Mucosa of stomach (tissue), 1 donor: Measurements from ENCODE around the gene NEB.

Experiments used
- H3K27me3 ChIP-seq: one replicate; pipeline ENCODE4 v1.7.0; 2013; ENCODE audit warnings: mild to moderate bottlenecking, low read length; ENCODE audit not compliant: control insufficient read depth, insufficient read depth
- H3K36me3 ChIP-seq: one replicate; pipeline ENCODE4 v1.7.0; 2013; ENCODE audit warnings: low read length; ENCODE audit not compliant: control insufficient read depth, insufficient read depth
- H3K4me1 ChIP-seq: one replicate; pipeline ENCODE4 v1.7.0; 2013; ENCODE audit warnings: mild to moderate bottlenecking, low read length; ENCODE audit not compliant: control insufficient read depth, insufficient read depth
- H3K4me3 ChIP-seq: one replicate; pipeline ENCODE4 v1.7.0; 2013; ENCODE audit warnings: low read length
- H3K9ac ChIP-seq: one replicate; pipeline ENCODE4 v1.7.0; 2013; ENCODE audit warnings: mild to moderate bottlenecking, low read length, moderate library complexity
- H3K9me3 ChIP-seq: one replicate; pipeline ENCODE4 v1.7.0; 2013; ENCODE audit warnings: mild to moderate bottlenecking, low read length, moderate library complexity; ENCODE audit not compliant: control insufficient read depth
- donor health status: Pancreatic carcinoma.

NEB gene

GRCh38 chr2:151770995-151771394 is 36.7 kb upstream of the NEB start:
- Histone ChIP-seq H3K9ac (no peak overlapping the region), H3K9me3 (no peaks in the 10 kb centered on the region), H3K4me1 (peaks cover 5% of the 10 kb centered on the region), H3K36me3 (no peaks in the 10 kb centered on the region), H3K27me3 (no peaks in the 10 kb centered on the region), H3K4me3 (no peak overlapping the region)

GRCh38 chr2:151769606-151770005 is 35.3 kb upstream of the NEB start:
- Histone ChIP-seq H3K4me3 (no peak overlapping the region), H3K9ac (no peak overlapping the region), H3K27me3 (no peaks in the 10 kb centered on the region), H3K36me3 (no peaks in the 10 kb centered on the region), H3K9me3 (no peaks in the 10 kb centered on the region), H3K4me1 (no peaks in the 10 kb centered on the region)

GRCh38 chr2:151767536-151767935 is 33.3 kb upstream of the NEB start:
- no peak overlapping the region for H3K9ac ChIP-seq
- H3K27me3 ChIP-seq = no peaks in the 10 kb centered on the region

GRCh38 chr2:151766437-151767153 is 32.3 kb upstream of the NEB start:
- Histone ChIP-seq H3K27me3 (no peaks in the 10 kb centered on the region), H3K4me3 (no peak overlapping the region), H3K36me3 (no peaks in the 10 kb centered on the region), H3K9me3 (no peaks in the 10 kb centered on the region), H3K4me1 (no peaks in the 10 kb centered on the region), H3K9ac (no peak overlapping the region)

More at GRCh38 chr2:151767536-151767935, 33.3 kb upstream of the NEB start:
- H3K4me1 ChIP-seq = no peaks in the 10 kb centered on the region
- H3K4me3 ChIP-seq = no peak overlapping the region
- H3K9me3 ChIP-seq = no peaks in the 10 kb centered on the region
- H3K36me3 ChIP-seq = no peaks in the 10 kb centered on the region

- no peaks in the 10 kb centered on the region for H3K27me3 ChIP-seq
- no peaks in the 10 kb centered on the region for H3K9me3 ChIP-seq
- H3K9ac ChIP-seq = no peak overlapping the region
- H3K36me3 ChIP-seq = no peaks in the 10 kb centered on the region
- no peaks in the 10 kb centered on the region for H3K4me1 ChIP-seq
- no peak overlapping the region for H3K4me3 ChIP-seq
Observed at GRCh38 chr2:151765760-151766410, 31.6 kb upstream of the NEB start.

GRCh38 chr2:151762694-151763093 is 28.4 kb upstream of the NEB start:
- H3K4me3 ChIP-seq = no peak overlapping the region
- no peaks in the 10 kb centered on the region for H3K4me1 ChIP-seq
- H3K9ac ChIP-seq = no peak overlapping the region
- no peaks in the 10 kb centered on the region for H3K9me3 ChIP-seq
- no peaks in the 10 kb centered on the region for H3K36me3 ChIP-seq
- H3K27me3 ChIP-seq = no peaks in the 10 kb centered on the region

- no peaks in the 10 kb centered on the region for H3K36me3 ChIP-seq
- H3K27me3 ChIP-seq = no peaks in the 10 kb centered on the region
- H3K4me1 ChIP-seq = no peaks in the 10 kb centered on the region
- H3K4me3 ChIP-seq = no peak overlapping the region
- H3K9ac ChIP-seq = no peak overlapping the region
- H3K9me3 ChIP-seq = no peaks in the 10 kb centered on the region
Observed at GRCh38 chr2:151761687-151762086, 27.4 kb upstream of the NEB start.

- no peaks in the 10 kb centered on the region for H3K27me3 ChIP-seq
- H3K4me1 ChIP-seq = no peaks in the 10 kb centered on the region
- H3K36me3 ChIP-seq = no peaks in the 10 kb centered on the region
- no peak overlapping the region for H3K4me3 ChIP-seq
- H3K9me3 ChIP-seq = no peaks in the 10 kb centered on the region
- no peak overlapping the region for H3K9ac ChIP-seq
Observed at GRCh38 chr2:151761193-151761592, 26.9 kb upstream of the NEB start.

- no peak overlapping the region for H3K4me3 ChIP-seq
- H3K9ac ChIP-seq = no peak overlapping the region
- no peaks in the 10 kb centered on the region for H3K36me3 ChIP-seq
- H3K4me1 ChIP-seq = no peaks in the 10 kb centered on the region
- H3K27me3 ChIP-seq = no peaks in the 10 kb centered on the region
- no peaks in the 10 kb centered on the region for H3K9me3 ChIP-seq
Observed at GRCh38 chr2:151760139-151760650, 25.9 kb upstream of the NEB start.

- Histone ChIP-seq H3K4me1 (no peaks in the 10 kb centered on the region), H3K4me3 (no peak overlapping the region), H3K27me3 (no peaks in the 10 kb centered on the region), H3K9me3 (no peaks in the 10 kb centered on the region), H3K9ac (no peak overlapping the region), H3K36me3 (no peaks in the 10 kb centered on the region)
Observed at GRCh38 chr2:151758744-151759143, 24.5 kb upstream of the NEB start.

GRCh38 chr2:151757861-151758260 is 23.6 kb upstream of the NEB start:
- no peak overlapping the region for H3K4me3 ChIP-seq
- no peaks in the 10 kb centered on the region for H3K36me3 ChIP-seq
- no peak overlapping the region for H3K9ac ChIP-seq
- no peaks in the 10 kb centered on the region for H3K27me3 ChIP-seq
- H3K4me1 ChIP-seq = no peaks in the 10 kb centered on the region
- H3K9me3 ChIP-seq = no peaks in the 10 kb centered on the region

GRCh38 chr2:151756820-151757219 is 22.5 kb upstream of the NEB start:
- Histone ChIP-seq H3K4me1 (no peaks in the 10 kb centered on the region), H3K4me3 (no peak overlapping the region), H3K27me3 (no peaks in the 10 kb centered on the region), H3K9ac (no peak overlapping the region), H3K9me3 (no peaks in the 10 kb centered on the region), H3K36me3 (no peaks in the 10 kb centered on the region)
